Fibroblast of skin of right quadriceps (primary cell): ENCODE measurements around the gene GSPT1.
"Not testable (repeated sequence)": the region's sequence is repeated elsewhere in the genome, so short reads cannot be mapped to it uniquely, and the experiment has no call there.

ENCODE experiments used
- DNase-seq: peaks from one replicate; pipeline ENCODE4 v3.0.0-alpha.2; 2013

The GSPT1 gene

DNA sequence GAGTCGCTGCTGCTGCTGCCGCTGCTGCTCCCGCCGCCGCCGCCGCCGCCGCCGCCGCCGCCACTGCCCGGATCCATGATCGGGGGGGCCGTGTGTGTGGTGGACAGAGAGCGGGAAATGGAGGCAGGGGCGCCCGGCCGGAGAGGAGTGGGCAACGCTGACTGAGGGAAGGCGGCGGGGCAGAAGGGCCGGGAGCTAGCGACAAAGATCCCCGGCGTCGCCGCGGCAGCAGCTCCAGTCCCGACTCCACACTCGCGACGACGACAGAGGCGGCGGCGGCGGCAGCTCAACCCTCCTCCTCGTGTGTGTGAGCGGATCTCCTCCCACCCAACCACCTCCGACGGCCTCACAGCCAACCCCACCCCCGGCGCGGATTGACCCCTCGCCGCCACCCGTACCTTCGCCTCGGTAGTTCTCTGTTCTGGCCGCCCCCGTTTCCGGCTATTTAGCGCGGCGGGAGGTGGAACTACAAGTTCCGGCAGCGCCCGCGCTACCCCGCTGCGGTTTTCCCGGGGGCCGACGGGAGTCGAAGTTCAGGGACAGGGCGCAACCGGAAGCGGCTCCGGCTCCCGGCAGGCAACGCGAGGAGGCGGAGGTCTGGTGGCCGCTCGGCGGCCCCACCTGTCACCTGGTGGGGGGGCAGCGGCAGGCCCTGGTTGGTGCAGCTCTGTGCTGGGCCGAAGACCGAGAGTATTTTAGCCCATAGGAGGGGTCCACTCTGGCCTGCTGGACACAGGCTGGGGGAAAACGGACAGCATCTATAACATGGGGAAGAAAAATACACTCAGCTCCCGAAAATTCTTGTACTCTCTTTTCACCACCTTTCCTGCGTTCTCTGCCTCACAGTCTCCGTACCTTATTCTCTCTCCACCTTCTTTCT is at the start of gene GSPT1:
TSS of gene GSPT1 (minus strand) at position 313 of the 880 bp plus-strand sequence. CDS start at position 77, 236 bp downstream.
- peak; percentile 99 for DNase-seq

DNA sequence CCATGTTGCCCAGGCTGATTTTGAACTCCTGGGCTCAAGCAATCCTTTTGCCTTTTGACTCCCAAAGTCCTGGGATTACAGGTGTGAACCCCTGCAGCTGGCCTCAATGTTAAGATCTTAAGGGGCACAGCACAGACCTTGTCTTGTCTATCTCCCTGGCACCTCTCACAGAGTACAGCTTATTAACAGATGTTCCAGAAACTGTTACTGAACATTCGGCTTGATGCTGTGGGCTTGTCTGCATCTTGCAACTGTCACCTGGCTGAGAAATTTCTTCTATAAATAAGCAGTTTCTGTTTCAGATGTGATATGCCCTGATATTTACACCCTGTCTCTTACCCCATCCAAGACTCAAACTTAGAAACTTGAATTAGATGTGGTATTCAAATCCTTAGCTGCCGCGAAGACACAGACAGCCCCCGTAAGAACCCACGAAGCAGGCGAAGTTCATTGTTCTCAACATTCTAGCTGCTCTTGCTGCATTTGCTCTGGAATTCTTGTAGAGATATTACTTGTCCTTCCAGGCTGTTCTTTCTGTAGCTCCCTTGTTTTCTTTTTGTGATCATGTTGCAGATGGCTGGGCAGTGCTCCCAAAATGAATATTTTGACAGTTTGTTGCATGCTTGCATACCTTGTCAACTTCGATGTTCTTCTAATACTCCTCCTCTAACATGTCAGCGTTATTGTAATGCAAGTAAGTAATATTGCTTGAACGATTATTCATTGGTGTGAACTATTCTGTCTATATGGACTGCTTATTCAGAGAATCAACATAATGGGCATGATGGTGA is 49.2 kb upstream of the GSPT1 start, which contains the start of gene TNFRSF17:
TSS of gene TNFRSF17 (plus strand) at position 450 of the 791 bp plus-strand sequence. CDS start at position 565, 115 bp downstream.
- DNase-seq = no peak

DNA sequence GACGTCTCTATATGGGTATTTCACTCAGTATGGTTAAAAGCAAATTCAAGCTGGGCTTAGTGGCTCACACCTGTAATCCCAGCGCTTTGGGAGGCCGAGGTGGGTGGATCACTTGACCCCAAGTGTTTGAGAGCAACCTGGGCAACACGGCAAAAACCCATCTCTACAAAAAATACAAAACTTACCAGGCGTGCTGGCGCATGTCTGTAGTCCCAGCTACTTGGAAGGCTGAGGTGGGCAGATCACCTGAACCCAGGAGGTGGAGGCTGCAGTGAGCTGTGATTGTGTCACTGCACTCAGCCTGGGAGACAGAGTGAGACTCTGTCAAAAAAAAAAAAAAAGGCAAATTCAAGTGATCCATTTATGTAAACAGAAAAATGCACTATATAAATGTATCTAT is 48.0 kb upstream of the GSPT1 start:
- DNase-seq = no peak

DNA sequence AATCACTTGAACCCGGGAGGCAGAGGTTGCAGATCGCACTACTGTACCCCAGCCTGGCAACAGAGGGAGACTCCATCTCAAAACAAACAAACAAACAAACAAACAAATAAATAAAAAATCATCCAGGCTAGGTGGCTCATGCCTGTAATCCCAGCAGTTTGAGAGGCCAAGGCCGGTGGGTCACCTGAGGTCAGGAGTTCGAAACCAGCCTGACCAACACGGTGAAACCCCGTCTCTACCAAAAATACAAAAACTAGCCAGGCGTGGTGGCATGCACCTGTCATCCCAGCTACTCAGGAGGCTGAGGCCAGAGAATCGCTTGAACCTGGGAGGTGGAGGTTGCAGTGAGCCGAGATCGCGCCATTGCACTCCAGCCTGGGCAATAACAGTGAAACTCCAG is 47.2 kb upstream of the GSPT1 start:
- DNase-seq = not testable (repeated sequence)

DNA sequence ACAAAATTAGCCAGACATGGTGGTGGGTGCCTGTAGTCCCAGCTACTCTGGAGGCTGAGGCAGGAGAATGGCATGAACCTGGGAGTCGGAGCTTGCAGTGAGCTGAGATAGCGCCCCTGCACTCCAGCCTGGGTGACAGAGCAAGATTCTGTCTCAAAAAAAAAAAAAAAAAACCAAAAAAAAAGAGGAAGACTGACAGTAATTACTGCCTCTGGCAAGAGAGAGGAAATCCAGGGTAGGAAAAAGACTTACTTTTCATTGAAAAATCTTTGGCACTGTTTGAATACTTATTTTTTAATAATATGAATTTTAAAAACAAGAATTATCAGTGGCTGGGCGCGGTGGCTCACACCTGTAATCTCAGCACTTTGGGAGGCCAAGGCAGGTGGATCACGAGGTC is 46.7 kb upstream of the GSPT1 start:
- DNase-seq = not testable (repeated sequence)

DNA sequence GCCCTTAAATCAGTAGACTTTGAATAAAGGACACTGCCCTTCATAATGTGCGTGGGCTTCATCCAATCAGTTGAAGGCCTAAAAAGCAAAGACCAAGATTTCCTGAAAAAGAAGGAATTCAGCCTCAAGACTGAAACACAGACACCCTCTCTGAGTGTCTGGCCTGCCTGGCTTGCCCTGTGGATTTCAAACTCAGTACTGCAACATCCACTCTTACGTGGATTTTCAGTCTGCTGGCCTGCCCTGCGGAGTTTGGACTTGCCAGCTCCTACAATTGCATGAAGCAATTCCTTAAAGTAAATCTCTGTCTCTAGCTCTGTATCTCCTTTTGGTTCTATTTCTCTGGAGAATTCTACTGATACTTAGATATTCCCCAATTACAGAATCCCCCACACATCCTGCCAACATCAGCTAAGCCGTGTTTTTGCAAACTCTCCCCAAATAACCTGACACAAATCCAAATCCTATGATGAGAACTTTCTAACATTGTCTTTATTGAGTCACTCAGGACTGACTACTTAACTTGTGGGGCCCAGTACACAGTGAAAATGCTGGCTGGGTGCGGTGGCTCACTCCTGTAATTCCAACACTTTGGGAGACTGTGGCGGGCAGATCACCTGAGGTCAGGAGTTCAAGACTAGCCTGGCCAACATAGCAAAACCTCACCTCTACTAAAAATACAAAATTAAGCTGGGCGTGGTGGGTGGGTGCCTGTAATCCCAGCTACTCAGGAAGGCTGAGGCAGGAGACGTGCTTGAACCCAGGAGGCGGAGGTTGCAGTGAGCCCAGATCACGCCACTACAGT is 42.0 kb upstream of the GSPT1 start:
- peak; percentile 44 for DNase-seq

DNA sequence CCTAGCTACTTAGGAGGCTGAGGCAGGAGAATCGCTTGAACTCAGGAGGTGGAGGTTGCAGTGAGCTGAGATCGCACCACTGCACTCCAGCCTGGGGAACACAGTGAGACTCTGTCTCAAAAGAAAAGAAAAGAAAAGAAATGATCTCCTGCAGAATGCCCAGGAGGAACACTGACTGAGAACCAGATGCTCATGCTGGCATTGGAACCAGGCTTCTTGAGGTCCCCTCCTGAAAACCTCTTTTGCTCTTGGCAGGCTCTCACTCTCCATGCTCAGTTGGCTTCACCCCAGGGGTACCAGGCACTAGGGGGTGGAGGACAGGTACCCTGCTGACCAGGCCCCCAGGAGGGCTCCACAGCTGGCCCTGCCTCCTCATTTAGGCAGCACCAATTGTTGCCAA is 40.8 kb upstream of the GSPT1 start:
- DNase-seq = no peak

DNA sequence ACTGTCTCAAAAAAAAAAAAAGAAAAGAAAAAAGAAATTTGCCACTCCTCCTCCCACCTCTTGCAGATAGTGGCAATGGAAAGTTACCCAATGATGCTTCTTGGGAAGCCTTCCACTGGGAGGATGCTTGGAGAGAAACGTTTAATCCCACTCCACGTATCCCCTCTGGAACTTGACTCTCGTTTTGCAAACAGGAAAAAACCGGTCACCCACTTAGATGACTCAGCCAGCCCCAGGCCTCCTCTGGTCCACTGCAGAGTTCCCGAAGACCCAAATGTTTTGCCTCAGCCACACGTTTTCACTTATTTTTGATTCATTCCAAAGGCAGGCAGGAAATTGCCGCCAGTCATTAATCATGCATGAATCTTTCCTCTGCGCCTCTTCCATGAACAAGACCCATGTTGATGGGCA is 40.0 kb upstream of the GSPT1 start:
- peak; percentile 99 for DNase-seq

DNA sequence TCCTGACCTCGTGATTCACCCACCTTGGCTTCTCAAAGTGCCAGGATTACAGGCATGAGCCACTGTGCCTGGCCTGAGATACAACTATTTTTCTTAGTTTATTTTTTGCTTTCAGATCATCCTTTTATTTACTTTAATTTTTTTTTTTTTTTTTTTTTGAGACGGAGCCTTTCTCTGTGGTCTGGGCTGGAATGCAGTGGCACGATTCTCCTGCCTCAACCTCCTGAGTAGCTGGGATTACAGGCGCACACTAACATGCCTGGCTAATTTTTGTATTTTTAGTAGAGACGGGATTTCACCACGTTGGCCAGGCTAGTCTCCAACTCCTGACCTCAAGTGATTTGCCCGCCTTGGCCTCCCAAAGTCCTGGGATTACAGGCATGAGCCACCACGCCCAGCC is 37.8 kb upstream of the GSPT1 start:
- DNase-seq = not testable (repeated sequence)

DNA sequence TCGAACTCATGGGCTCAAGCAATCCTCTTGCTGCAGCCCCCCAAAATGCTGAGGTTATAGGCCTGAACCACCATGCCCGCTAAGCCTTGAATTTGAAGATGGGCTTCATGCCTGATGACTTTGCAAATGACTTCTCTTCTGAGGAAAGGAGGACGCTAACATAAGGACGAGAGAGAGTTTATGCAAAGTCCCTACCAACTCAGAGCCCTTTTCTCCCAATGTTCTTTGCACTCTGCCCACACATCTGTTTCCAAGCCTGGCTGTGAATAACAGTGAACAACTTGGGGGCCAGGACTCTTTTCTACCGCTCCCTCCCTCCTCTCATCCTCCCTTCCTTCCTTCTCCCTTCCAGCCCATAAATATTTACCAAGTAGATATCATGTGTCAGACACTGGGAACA is 34.6 kb upstream of the GSPT1 start:
- DNase-seq = no peak

DNA sequence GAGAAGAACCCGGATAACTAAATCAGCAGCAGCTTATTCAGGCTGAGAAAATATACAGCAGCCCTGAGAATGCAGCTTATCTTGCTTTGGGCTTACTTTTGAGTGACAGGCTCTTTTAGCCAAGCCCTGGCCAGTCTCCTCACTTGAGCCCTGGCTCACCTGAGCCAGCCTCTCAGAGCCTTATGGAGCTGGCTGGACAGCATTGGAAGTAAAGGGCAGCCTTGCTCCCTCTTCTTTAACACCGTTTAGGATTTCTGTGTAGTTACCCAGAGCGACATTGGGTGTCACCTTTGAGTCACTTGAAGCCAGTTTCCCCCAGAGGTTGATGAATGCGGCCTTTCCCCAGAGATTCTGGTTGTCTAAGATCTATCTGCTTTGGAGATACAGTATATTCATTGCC is 33.8 kb upstream of the GSPT1 start:
- peak; percentile 63 for DNase-seq

DNA sequence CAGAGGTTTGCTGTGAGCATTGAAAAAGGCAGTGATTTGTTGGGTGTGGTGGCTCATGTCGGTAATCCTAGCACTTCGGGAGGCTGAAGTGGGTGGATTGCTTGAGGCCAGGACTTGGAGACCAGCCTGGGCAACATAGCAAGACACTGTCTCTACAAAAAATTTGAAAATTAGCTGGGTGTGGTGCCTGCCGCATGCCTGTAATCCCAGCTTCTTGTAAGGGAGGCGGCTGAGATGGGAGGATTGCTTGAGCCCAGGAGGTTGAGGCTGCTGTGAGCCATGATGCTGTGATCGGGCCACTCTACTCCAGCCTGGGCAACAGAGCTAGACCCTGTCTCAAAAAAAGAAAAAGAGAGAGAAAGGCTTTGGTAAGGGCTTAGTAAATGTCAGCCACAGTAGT is 33.1 kb upstream of the GSPT1 start:
- no peak for DNase-seq

DNA sequence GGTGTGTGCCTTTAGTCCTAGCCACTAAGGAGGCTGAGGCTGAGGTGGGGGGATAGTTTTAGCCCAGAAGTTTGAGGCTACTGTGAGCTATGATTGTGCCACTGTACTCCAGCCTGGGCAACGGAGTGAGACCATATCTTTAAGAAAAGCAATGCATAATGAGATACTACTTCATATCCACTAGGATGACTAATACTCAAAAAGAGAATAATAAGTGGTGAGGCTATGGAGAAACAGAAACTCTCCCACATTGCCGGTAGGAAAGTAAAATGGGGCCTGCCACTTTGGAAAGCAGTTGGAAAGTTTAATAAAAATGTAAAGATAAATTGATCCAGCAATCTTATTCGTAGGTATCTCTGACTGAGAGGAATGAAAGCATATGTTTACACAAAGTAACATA is 30.7 kb upstream of the GSPT1 start:
- DNase-seq = no peak

DNA sequence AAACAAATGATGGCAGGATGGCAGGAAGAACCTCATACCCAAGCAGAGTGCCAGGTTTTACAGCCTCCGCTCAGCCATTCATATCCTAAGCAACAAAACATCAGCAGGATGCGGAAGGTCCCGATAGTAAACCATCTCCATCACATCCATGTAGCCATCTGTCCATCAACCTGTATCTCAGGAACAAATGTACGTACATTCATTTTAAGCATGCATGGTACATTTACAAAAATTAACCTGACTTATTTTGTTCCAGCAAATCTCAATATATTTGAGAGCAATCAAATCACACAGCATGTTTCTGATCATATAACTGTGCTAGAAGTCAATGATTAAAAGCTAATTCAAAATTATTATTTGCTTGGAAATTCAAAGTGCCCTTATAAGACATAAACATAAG is 26.2 kb upstream of the GSPT1 start, which contains the start of gene NPIPB2:
TSS of gene NPIPB2 (minus strand) at position 101 of the 400 bp plus-strand sequence. CDS start at position 101, 0 bp downstream.
- not testable (repeated sequence) for DNase-seq

DNA sequence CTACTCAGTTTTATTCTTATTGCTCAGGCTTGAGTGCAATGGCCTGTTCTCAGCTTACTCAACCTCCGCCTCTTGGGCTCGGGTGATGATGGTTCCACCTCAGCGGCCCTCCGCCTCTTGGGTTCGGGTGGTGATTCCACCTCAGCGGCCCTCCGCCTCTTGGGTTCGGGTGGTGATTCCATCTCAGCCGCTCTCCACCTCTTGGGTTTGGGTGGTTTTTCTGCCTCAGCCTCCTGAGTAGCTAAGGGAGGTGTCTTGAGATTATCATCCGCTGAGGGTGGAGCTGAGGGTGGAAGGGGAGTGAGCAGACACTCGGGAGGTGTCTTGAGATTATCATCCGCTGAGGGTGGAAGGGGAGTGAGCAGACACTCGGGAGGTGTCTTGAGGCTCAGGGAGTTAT is 11.6 kb upstream of the GSPT1 start:
- not testable (repeated sequence) for DNase-seq

DNA sequence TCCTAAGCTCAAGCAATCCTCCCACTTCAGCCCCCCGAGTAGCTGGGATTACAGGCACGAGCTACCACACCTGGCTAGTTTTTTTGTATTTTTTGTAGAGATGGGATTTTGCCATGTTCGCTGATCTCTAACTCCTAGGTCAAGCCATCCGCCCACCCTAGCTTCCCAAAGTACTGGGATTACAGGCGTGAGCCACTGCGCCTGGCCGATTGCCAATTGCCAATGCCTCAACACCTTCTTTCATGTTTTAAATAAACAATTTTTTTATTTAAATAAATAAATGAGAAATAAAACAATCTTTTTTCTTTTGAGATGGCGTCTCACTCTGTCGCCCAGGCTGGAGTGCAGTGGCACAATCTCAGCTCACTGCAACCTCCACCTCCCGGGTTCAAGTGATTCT is 8.3 kb upstream of the GSPT1 start:
- not testable (repeated sequence) for DNase-seq

DNA sequence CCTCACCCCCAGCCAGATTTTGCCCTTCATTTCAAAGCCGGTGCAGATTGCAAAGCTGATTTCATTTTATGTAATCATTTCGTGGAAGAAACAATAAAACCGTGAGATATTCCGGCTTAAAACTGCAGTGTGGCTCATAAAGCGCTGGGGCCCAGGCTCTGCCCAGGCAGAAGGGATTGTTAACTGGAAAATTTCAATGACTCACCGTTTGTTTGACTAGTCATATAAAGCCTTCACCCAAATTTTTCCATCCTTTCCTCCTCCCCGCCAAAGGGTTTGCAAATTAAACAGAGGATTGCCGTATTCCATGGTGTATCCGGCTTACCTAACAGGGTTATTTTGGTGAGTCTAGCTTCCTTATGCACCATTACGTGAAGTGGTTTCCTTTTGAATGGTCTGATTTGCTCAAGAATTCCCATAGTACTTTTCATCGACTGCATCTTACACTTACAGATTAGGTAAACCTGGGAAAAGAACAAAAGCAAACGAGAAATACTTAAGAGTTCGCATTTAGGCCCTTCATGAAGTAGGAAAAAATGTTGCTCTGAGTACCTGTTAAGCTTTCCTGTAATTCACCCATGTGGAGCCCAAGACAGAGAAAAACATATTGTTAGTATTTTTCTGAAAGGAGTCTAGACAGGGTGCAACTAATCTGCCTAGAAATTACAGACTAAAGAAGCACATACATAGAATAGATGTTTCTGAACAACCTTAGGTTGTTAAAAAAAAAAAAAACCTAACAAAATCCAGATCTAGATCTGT is 949 bp upstream of the GSPT1 start:
- peak; percentile 33 for DNase-seq

DNA sequence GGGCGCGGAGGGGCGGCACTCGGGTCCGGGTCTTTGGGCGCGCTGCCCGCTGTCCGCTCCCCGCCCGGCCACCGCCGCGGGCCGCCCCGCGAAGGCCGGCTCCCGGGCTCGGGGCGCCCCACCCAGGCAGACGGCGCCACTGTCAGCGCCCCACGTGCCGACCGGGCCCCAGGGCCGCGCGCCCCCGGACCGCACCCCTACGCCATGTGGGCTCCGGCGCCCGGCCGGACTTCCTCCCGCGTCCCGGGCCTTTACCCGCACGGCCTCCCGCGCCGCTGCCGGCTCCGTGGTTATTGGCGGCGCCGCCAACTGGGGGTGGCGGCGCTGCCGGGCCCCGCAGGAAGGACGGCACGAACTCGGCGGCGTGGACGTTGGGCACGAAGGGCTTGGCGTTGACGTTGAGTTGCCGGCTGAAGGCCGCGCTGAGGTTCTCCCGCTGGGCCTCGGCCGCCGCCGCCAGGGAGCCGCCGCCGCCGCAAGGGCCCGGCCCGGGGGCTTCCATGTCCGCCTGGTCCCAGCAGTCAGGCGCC is 577 bp downstream of the GSPT1 start:
- no peak for DNase-seq

DNA sequence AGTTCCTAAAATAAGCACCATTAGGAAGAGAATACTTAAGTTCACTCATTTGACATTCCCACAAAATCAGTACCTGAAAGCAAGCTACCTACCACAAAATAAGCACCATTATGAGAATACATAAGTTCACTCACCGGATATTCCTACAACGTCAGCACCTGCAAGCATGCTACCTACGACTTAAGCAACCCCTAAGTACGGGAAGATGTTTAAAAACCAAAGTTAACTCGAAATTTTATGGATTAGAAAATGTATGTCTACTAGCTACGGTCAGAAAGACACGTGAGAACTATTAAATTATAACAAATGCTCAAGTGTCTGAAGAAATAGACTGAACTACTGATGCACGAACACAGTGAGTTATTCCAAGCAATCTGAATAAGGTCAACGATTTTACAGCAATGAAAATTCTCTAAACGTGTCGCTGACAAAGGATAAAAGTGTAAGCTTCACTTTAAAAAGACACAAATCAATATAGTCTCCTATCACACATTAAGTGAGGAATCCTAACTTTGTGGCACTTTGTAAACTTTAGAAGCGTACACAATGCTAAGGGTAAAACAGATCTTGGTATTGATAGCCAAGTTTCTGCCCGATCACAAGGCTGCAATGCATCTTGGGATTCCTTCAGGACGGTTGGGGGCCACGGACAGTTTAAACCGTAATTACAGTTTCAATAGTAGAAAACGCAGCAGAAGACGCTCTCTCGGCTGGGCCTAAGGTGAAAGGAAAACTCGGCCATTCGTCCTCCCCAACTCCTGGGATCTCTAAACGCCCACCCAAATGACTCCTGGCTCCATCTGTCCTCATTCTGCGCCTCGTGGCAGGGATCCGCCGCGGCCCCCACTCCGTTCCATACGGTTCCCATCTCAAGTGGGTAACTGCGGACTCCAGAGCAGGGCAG is 1.3 kb downstream of the GSPT1 start:
- DNase-seq = no peak

DNA sequence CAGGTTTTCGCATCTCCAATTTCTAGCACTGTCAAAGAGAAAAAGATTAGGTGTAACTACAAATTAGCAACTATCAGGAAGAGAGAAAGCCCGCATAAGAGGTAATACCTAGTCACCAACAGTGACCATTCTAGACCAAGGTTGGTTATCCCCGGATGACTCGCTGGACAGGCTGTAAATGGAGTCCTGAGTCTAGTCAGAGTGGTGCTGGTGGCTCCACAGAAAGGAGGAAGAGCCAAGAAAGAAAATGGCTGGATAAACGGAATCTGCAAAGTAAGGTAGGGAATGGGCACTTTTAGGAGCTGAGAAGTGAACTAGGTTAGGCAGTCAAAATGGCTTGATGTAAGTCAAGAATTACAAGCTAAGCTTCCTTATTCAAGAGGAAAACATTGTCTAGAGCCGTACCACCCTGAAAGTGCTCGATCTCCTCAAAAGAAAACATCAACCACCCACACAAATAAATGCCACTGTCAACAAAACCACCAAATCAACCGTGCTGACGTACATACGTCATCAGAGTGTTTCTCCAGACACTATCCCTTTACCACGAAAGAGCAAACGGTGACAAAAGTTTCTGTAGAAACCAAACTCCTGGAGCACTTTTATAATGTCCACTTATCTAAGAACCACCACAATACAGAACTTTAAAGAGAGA is 2.2 kb downstream of the GSPT1 start:
- no peak for DNase-seq
